MCF 10A (cell line): ENCODE results near the gene SWI5. TPM values are rescaled to one million over a fixed set of nuclear protein-coding genes. Genes with fewer than 3 reads are reported as not detected.

Experiments
- BruUV-seq: library from RNA; stranded (reverse); fragments of 400-500 nt; replicated peaks from 2 replicates; lab custom pipeline; 2021; lab: Mats Ljungman, UMichigan
- CTCF ChIA-PET: fragments of 300-600 bp; sonication (Branson Sonifier 250); formaldehyde crosslinking; extraction: SDS; loops from one replicate; lab custom pipeline; 2021; ENCODE audit warnings: antibody characterized with exemption, inconsistent platforms; lab: Yijun Ruan, JAX
- POLR2A ChIA-PET: fragments of 300-600, 350-650 bp; sonication (Branson Sonifier 250); formaldehyde crosslinking; extraction: SDS; loops from one replicate; lab custom pipeline; 2020; ENCODE audit warnings: antibody characterized with exemption, inconsistent platforms; lab: Yijun Ruan, JAX
- DNase-seq: peaks from one replicate; pipeline ENCODE4 v3.0.0-alpha.2; 2018; ENCODE audit not compliant: unreplicated experiment
- H3K27ac Mint-ChIP-seq: one replicate; pipeline ENCODE4 v1.8.0; 2022; ENCODE audit warnings: mild to moderate bottlenecking, low read depth, mixed read lengths; ENCODE audit not compliant: unreplicated experiment
- H3K27me3 Mint-ChIP-seq: one replicate; pipeline ENCODE4 v1.8.0; 2022; ENCODE audit warnings: mixed read lengths; ENCODE audit not compliant: insufficient read depth, unreplicated experiment
- H3K36me3 Mint-ChIP-seq: one replicate; pipeline ENCODE4 v1.8.0; 2022; ENCODE audit warnings: mild to moderate bottlenecking, moderate library complexity, mixed read lengths; ENCODE audit not compliant: insufficient read depth, unreplicated experiment
- H3K4me1 Mint-ChIP-seq: one replicate; pipeline ENCODE4 v1.8.0; 2022; ENCODE audit warnings: mixed read lengths; ENCODE audit not compliant: insufficient read depth, unreplicated experiment
- H3K4me3 Mint-ChIP-seq: one replicate; pipeline ENCODE4 v1.8.0; 2022; ENCODE audit warnings: mild to moderate bottlenecking, moderate library complexity, mixed read lengths; ENCODE audit not compliant: unreplicated experiment
- H3K9me3 Mint-ChIP-seq: one replicate; pipeline ENCODE4 v1.8.0; 2022; ENCODE audit warnings: mixed read lengths; ENCODE audit not compliant: unreplicated experiment
- CTCF ChIP-seq: fragments of 200-600 bp; IDR thresholded peaks from one replicate; pipeline ENCODE4 v1.8.0; 2022; ENCODE audit warnings: antibody characterized with exemption, mild to moderate bottlenecking; ENCODE audit not compliant: unreplicated experiment
- intact Hi-C: fragments of 100-400 bp; cut with micrococcal nuclease; formaldehyde crosslinking; loops from 2 replicates; pipeline ENCODE4 v1.14.1; 2022
- total RNA-seq: library from RNA; stranded (reverse); gene quantifications from 2 replicates; pipeline ENCODE4 v1.2.3, GENCODE V29; 2022

The SWI5 gene
- total RNA-seq, 1 experiment from 2014 or later: 27.7 TPM

GRCh38 chr9:128243215-128244018 is 32.7 kb upstream of the SWI5 start:
- Mint-ChIP-seq H3K36me3 (no peaks in the 10 kb centered on the region), H3K27me3 (peaks cover 10% of the 10 kb centered on the region), H3K4me1 (no peaks in the 10 kb centered on the region), H3K9me3 (no peaks in the 10 kb centered on the region), H3K27ac (no peak overlapping the region), H3K4me3 (no peak overlapping the region)
- CTCF ChIA-PET: interaction anchor here (0.6 kb wide), 1 partner anchor 27 kb away, joined by 3 read pairs; no protein-coding TSS in a partner anchor
- no TSS peak for BruUV-seq
- TF ChIP-seq CTCF: no peak
- no peak for DNase-seq
- intact Hi-C loops: no loop called here
- POLR2A ChIA-PET: no interaction called here

- H3K9me3 Mint-ChIP-seq: no peaks in the 10 kb centered on the region
- H3K27me3 Mint-ChIP-seq: peaks cover 1% of the 10 kb centered on the region
- no TSS peak for BruUV-seq
- H3K4me3 Mint-ChIP-seq: no peak overlapping the region
- H3K4me1 Mint-ChIP-seq: no peaks in the 10 kb centered on the region
- intact Hi-C loops: no loop called here
- ChIA-PET POLR2A (no interaction called here), CTCF (no interaction called here)
- no peak for DNase-seq
- H3K27ac Mint-ChIP-seq: no peak overlapping the region
- no peaks in the 10 kb centered on the region for H3K36me3 Mint-ChIP-seq
- TF ChIP-seq CTCF: no peak
Measured at GRCh38 chr9:128244091-128244836, 31.8 kb upstream of the SWI5 start.

GRCh38 chr9:128244837-128245231 is 31.2 kb upstream of the SWI5 start:
- ChIA-PET POLR2A (no interaction called here), CTCF (no interaction called here)
- BruUV-seq: no TSS peak
- TF ChIP-seq CTCF: no peak
- H3K4me1 Mint-ChIP-seq: no peaks in the 10 kb centered on the region
- H3K27ac Mint-ChIP-seq: no peak overlapping the region
- H3K4me3 Mint-ChIP-seq: no peak overlapping the region
- H3K27me3 Mint-ChIP-seq: no peaks in the 10 kb centered on the region
- no peak for DNase-seq
- H3K36me3 Mint-ChIP-seq: no peaks in the 10 kb centered on the region
- intact Hi-C loops: no loop called here
- no peaks in the 10 kb centered on the region for H3K9me3 Mint-ChIP-seq

GRCh38 chr9:128245421-128246151 is 30.5 kb upstream of the SWI5 start:
- DNase-seq: no peak
- POLR2A ChIA-PET: no interaction called here
- H3K4me1 Mint-ChIP-seq: no peaks in the 10 kb centered on the region
- H3K4me3 Mint-ChIP-seq: no peak overlapping the region
- H3K27me3 Mint-ChIP-seq: no peaks in the 10 kb centered on the region
- H3K9me3 Mint-ChIP-seq: no peaks in the 10 kb centered on the region
- no TSS peak for BruUV-seq
- intact Hi-C loops: no loop called here
- H3K27ac Mint-ChIP-seq: no peak overlapping the region
- TF ChIP-seq CTCF: no peak
- CTCF ChIA-PET: interaction anchor here (0.6 kb wide), 1 partner anchor 50 kb away, joined by 3 read pairs; no protein-coding TSS in a partner anchor
- H3K36me3 Mint-ChIP-seq: no peaks in the 10 kb centered on the region
